ENCODE data around the gene ADCY10. TPM values are rescaled to one million over a fixed set of nuclear protein-coding genes. Genes with fewer than 3 reads are reported as not detected.
A peak's percentile ranks its signal among the peaks of the same experiment; 100 is the strongest.

ADCY10 gene
- total and polyA plus RNA-seq, 9 of the 15 experiments (the other 6 are each of a cell fraction or from before 2014, with no cell fraction given), result 0.08 to 0.86 (median 0.22) TPM

DNA sequence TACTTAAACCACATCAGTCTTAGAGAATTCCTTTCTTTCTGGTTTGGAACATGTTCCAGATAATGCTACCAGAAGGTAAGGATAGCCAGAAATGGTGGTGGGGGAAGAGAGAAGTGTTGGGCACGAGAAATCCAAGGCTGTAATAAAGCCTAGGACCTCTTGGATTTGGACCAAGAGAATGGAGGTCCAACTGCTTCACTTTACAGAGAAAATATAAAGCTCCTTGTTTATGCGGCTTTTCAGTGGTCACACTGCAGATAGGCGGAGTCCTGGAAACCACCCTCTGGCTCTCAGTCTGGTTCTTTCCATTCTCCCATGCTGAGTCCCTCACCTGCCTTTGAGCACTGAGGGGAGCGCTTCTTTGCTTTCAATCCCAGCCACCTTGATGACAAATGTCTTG, 87.8 kb downstream of the ADCY10 start:
- peak overlapping the region; percentile 43 to 59; a peak in 3 of 4 replicates for H3K9ac ChIP-seq (ENCODE audit: insufficient read depth in 1 of 2, low read depth in 2 of 2, low read length in 2 of 2)
- TF ChIP-seq HBP1 (CRISPR knock-in tag; IDR thresholded peaks at IDR 0.05) (no peak), UBTF (IDR thresholded peaks at IDR 0.05; ENCODE audit: borderline replicate concordance in 1 of 2, low read depth in 2 of 2, low read length in 2 of 2) (0 out of 4 replicates have a peak, but pooled peaks of 1 of the 2 experiments have one; percentile 11), HSF4 (CRISPR knock-in tag; IDR thresholded peaks at IDR 0.05; ENCODE audit: borderline replicate concordance) (peak; percentile 23; the same call in 1 of the 2 replicates), TAL1 (IDR thresholded peaks at IDR 0.05) (no peak), ATF3 (IDR thresholded peaks at IDR 0.05) (no peak), ATF3 (CRISPR knock-in tag; conservative IDR thresholded peaks at IDR 0.05) (no peak), THRAP3 (IDR thresholded peaks at IDR 0.05; ENCODE audit: borderline replicate concordance) (no peak), ZHX1 (conservative IDR thresholded peaks at IDR 0.05; ENCODE audit: low read length) (no peak), HDAC1 (IDR thresholded peaks at IDR 0.05) (no peak), ZBTB11 (CRISPR knock-in tag; IDR thresholded peaks at IDR 0.05) (0 out of 6 replicates have a peak, but pooled peaks of 1 of the 3 experiments have one; percentile 6)

More for the DNA sequence above, 87.8 kb downstream of the ADCY10 start:
- Histone ChIP-seq H3K27ac (ENCODE audit: extremely low read depth, low read depth, low read length) (peak overlapping the region; percentile 59), H3K4me3 (no peak overlapping the region), H3K4me1 (replicated peaks in 1 of 2; ENCODE audit: control insufficient read depth in 2 of 2, insufficient read depth in 2 of 2, low read length in 2 of 2) (peaks cover 17 to 65% of the 10 kb centered on the region in 2 experiments), H3K36me3 (ENCODE audit: control insufficient read depth, insufficient read depth, low read length) (no peaks in the 10 kb centered on the region), H3K4me2 (ENCODE audit: insufficient read depth, low read length) (no peak overlapping the region), H3K9me3 (replicated peaks; ENCODE audit: control insufficient read depth, insufficient read depth, low read depth, low read length) (no peaks in the 10 kb centered on the region), H3K79me2 (ENCODE audit: control insufficient read depth, insufficient read depth, low read length) (no peaks in the 10 kb centered on the region), H2AFZ (ENCODE audit: low read depth, low read length) (peak overlapping the region; percentile 91), H4K20me1 (replicated peaks; ENCODE audit: control insufficient read depth, insufficient read depth, low read length) (no peaks in the 10 kb centered on the region), H3K27me3 (ENCODE audit: control insufficient read depth in 2 of 2, insufficient read depth in 2 of 2, low read length in 2 of 2) (no peaks in the 10 kb centered on the region), H3K9me1 (ENCODE audit: control insufficient read depth, insufficient read depth, low read length) (no peaks in the 10 kb centered on the region)
- POLR2A ChIA-PET, result interaction anchor here (0.6 to 2.0 kb wide), 11 partner anchors 9 to 454 kb away, joined by 3 to 10 read pairs (median 3); partner anchors contain the start of gene TBX19
- BruUV-seq (replicated peaks), result no TSS peak
- FAIRE-seq (peak; percentile 62), ATAC-seq (peak; percentile 66), DNase-seq (ENCODE audit: extremely low read depth in 1 of 4, low spot score in 3 of 4) (peak in 2 of 4 experiments; percentile 60 to 67)
- in situ Hi-C loops (cut with MboI) (no loop called here), intact Hi-C loops (cut with micrococcal nuclease) (no loop called here)
- WGBS (ENCODE audit: insufficient coverage, low coverage, missing lambda C conversion rate), result 35% methylated on average over 4 of the region's 4 CpGs
- CTCF ChIA-PET (ENCODE audit: low intra/inter-chr PET ratio), result no interaction called here
